H9 (cell line): ENCODE results near the gene MRPS31. TPM values are rescaled to one million over a fixed set of nuclear protein-coding genes. Genes with fewer than 3 reads are reported as not detected.

Source experiments
- DNase-seq: peaks from one replicate; pipeline ENCODE4 v3.0.0-alpha.2; 2017
- H2AFZ ChIP-seq: one replicate; pipeline ENCODE4 v1.6.1; 2013; ENCODE audit warnings: mild to moderate bottlenecking, low read length, control low read depth, moderate library complexity
- H2AK5ac ChIP-seq: 2 replicates; pipeline ENCODE4 v1.6.1; 2013; ENCODE audit warnings: low read length, control low read depth, mixed read lengths; ENCODE audit not compliant: insufficient read length
- H2BK120ac ChIP-seq: one replicate; pipeline ENCODE4 v1.6.1; 2013; ENCODE audit warnings: low read depth, mild to moderate bottlenecking, low read length, control low read depth, inconsistent platforms; ENCODE audit not compliant: poor library complexity, severe bottlenecking
- H2BK12ac ChIP-seq: 2 replicates; pipeline ENCODE4 v1.6.1; 2013; ENCODE audit warnings: low read length, control low read depth, mixed read lengths, low read depth; ENCODE audit not compliant: insufficient read length
- H2BK15ac ChIP-seq: 2 replicates; pipeline ENCODE4 v1.6.1; 2013; ENCODE audit warnings: low read depth, low read length, control low read depth
- H2BK20ac ChIP-seq: one replicate; pipeline ENCODE4 v1.6.1; 2013; ENCODE audit warnings: low read depth, mild to moderate bottlenecking, low read length, control low read depth, inconsistent platforms; ENCODE audit not compliant: poor library complexity, severe bottlenecking
- H2BK5ac ChIP-seq: 2 replicates; pipeline ENCODE4 v1.6.1; 2013; ENCODE audit warnings: low read length, control low read depth, mixed read lengths; ENCODE audit not compliant: insufficient read length
- H3K14ac ChIP-seq: 2 replicates; pipeline ENCODE4 v1.6.1; 2013; ENCODE audit warnings: low read length, control low read depth; ENCODE audit not compliant: insufficient read depth
- H3K18ac ChIP-seq: 2 replicates; pipeline ENCODE4 v1.6.1; 2013; ENCODE audit warnings: low read depth, mild to moderate bottlenecking, mixed read lengths, low read length, control low read depth; ENCODE audit not compliant: insufficient read length
- H3K23ac ChIP-seq: 2 replicates; pipeline ENCODE4 v1.6.1; 2013; ENCODE audit warnings: low read length, control low read depth, mixed read lengths, low read depth; ENCODE audit not compliant: insufficient read length
- H3K23me2 ChIP-seq: 2 replicates; pipeline ENCODE4 v1.6.1; 2013; ENCODE audit warnings: low read depth, mild to moderate bottlenecking, mixed read lengths, low read length, control low read depth; ENCODE audit not compliant: insufficient read length, poor library complexity, severe bottlenecking
- H3K27ac ChIP-seq: 2 replicates; pipeline ENCODE4 v1.5.1; 2013; ENCODE audit warnings: low read length, control low read depth, mixed read lengths, low read depth; ENCODE audit not compliant: insufficient read length
- H3K27me3 ChIP-seq: 2 replicates; pipeline ENCODE4 v1.6.1; 2013; ENCODE audit warnings: low read length, control low read depth, inconsistent platforms; ENCODE audit not compliant: insufficient read depth
- H3K4ac ChIP-seq: 2 replicates; pipeline ENCODE4 v1.6.1; 2013; ENCODE audit warnings: low read depth, mild to moderate bottlenecking, control low read depth, inconsistent platforms, low read length, moderate library complexity
- H3K4me1 ChIP-seq: 2 replicates; pipeline ENCODE4 v1.6.1; 2013; ENCODE audit warnings: low read length, control low read depth, inconsistent platforms; ENCODE audit not compliant: insufficient read depth
- H3K4me2 ChIP-seq: 2 replicates; pipeline ENCODE4 v1.6.1; 2013; ENCODE audit warnings: low read length, control low read depth, mixed read lengths; ENCODE audit not compliant: insufficient read length, insufficient read depth
- H3K56ac ChIP-seq: 2 replicates; pipeline ENCODE4 v1.6.1; 2013; ENCODE audit warnings: low read depth, mild to moderate bottlenecking, mixed read lengths, low read length, control low read depth; ENCODE audit not compliant: insufficient read length
- H3K79me1 ChIP-seq: 2 replicates; pipeline ENCODE4 v1.6.1; 2013; ENCODE audit warnings: low read depth, mild to moderate bottlenecking, moderate library complexity, low read length, control low read depth, inconsistent platforms; ENCODE audit not compliant: insufficient read depth, poor library complexity, severe bottlenecking
- H3K79me2 ChIP-seq: 2 replicates; pipeline ENCODE4 v1.6.1; 2013; ENCODE audit warnings: low read length, control low read depth, inconsistent platforms; ENCODE audit not compliant: insufficient read depth
- H3K9ac ChIP-seq: 2 replicates; pipeline ENCODE4 v1.6.1; 2013; ENCODE audit warnings: low read length, control low read depth, mixed read lengths; ENCODE audit not compliant: insufficient read length; ENCODE audit errors: extremely low read depth
- H3K9me3 ChIP-seq: one replicate; pipeline ENCODE4 v1.6.1; 2013; ENCODE audit warnings: low read depth, low read length, inconsistent platforms; ENCODE audit not compliant: control insufficient read depth
- H3T11ph ChIP-seq: one replicate; pipeline ENCODE4 v1.6.1; 2013; ENCODE audit warnings: mild to moderate bottlenecking, low read length, control low read depth, inconsistent platforms
- H4K20me1 ChIP-seq: one replicate; pipeline ENCODE4 v1.6.1; 2013; ENCODE audit not compliant: control insufficient read depth, insufficient read length, insufficient read depth
- H4K5ac ChIP-seq: 2 replicates; pipeline ENCODE4 v1.6.1; 2013; ENCODE audit warnings: low read depth, mild to moderate bottlenecking, mixed read lengths, low read length, control low read depth; ENCODE audit not compliant: insufficient read length
- H4K8ac ChIP-seq: replicated peaks from 2 replicates; pipeline ENCODE4 v1.6.1; 2013; ENCODE audit warnings: low read length, control low read depth, mixed read lengths, low read depth; ENCODE audit not compliant: insufficient read length
- H4K91ac ChIP-seq: 2 replicates; pipeline ENCODE4 v1.6.1; 2013; ENCODE audit warnings: low read depth, mild to moderate bottlenecking, moderate library complexity, mixed read lengths, low read length, control low read depth; ENCODE audit not compliant: insufficient read length
- H3K27ac Mint-ChIP-seq, 3 experiments: 2 replicates in 2 of 3; 3 replicates in 1 of 3; pipeline ENCODE4 v1.8.0; 2020 to 2021; ENCODE audit warnings: mixed read lengths in 3 of 3, mild to moderate bottlenecking in 1 of 3, moderate library complexity in 1 of 3
- H3K27me3 Mint-ChIP-seq: 2 replicates; pipeline ENCODE4 v1.8.0; 2021; ENCODE audit warnings: low read depth, mild to moderate bottlenecking, moderate library complexity, mixed read lengths
- H3K36me3 Mint-ChIP-seq, 3 experiments: 2 replicates in 2 of 3; 3 replicates in 1 of 3; pipeline ENCODE4 v1.8.0; 2020 to 2021; ENCODE audit warnings: low read depth in 3 of 3, mixed read lengths in 3 of 3; ENCODE audit not compliant: insufficient read depth in 1 of 3
- H3K4me1 Mint-ChIP-seq, 2 experiments: 2 replicates each; pipeline ENCODE4 v1.8.0; 2020; ENCODE audit warnings: mixed read lengths in 2 of 2
- H3K4me3 Mint-ChIP-seq, 2 experiments: 2 replicates in 1 of 2; 3 replicates in 1 of 2; pipeline ENCODE4 v1.8.0; 2020 to 2021; ENCODE audit warnings: mild to moderate bottlenecking in 2 of 2, mixed read lengths in 2 of 2, moderate library complexity in 1 of 2
- H3K9me3 Mint-ChIP-seq, 2 experiments: 2 replicates in 1 of 2; 3 replicates in 1 of 2; pipeline ENCODE4 v1.8.0; 2020; ENCODE audit warnings: mild to moderate bottlenecking in 2 of 2, mixed read lengths in 2 of 2, moderate library complexity in 1 of 2
- CTCF ChIP-seq: fragments of 200-600 bp; sonication (generic); conservative IDR thresholded peaks from 3 replicates; pipeline ENCODE4 v1.8.0; 2021; ENCODE audit warnings: antibody characterized with exemption, mild to moderate bottlenecking
- WGBS: extraction: QIAGEN DNeasy Blood & Tissue Kit; methylation state at CpG from one replicate; pipeline ENCODE4 v1.1.7; 2013; ENCODE audit warnings: missing lambda C conversion rate, low lambda C conversion rate, mixed read lengths; ENCODE audit not compliant: insufficient read length; ENCODE audit errors: extremely low coverage; 5-methylcytosine and 5-hydroxymethylcytosine counted together
- total RNA-seq: library from RNA; stranded (reverse); gene quantifications from 2 replicates; pipeline ENCODE4 v1.2.1, GENCODE V29; 2021

Gene MRPS31
- total RNA-seq, 1 experiment from 2014 or later: 27.3 TPM

- Histone ChIP-seq H2BK5ac (no peak overlapping the region), H4K20me1 (no peaks in the 10 kb centered on the region), H3K4ac (no peak overlapping the region), H3K23ac (no peak overlapping the region), H3K27ac (no peak overlapping the region), H2AFZ (no peak overlapping the region), H4K91ac (no peak overlapping the region), H2BK15ac (no peak overlapping the region), H3K18ac (no peak overlapping the region), H3K27me3 (no peaks in the 10 kb centered on the region), H2BK12ac (no peak overlapping the region), H3K14ac (no peak overlapping the region), H3K9ac (no peak overlapping the region), H3K79me1 (no peaks in the 10 kb centered on the region), H3K56ac (no peak overlapping the region), H3K23me2 (no peaks in the 10 kb centered on the region), H4K5ac (no peak overlapping the region), H4K8ac (no peak overlapping the region), H2BK20ac (no peak overlapping the region), H3K4me2 (no peak overlapping the region), H3K79me2 (no peaks in the 10 kb centered on the region), H3K4me1 (no peaks in the 10 kb centered on the region), H3T11ph (no peak overlapping the region), H2BK120ac (no peak overlapping the region), H2AK5ac (no peak overlapping the region), H3K9me3 (no peaks in the 10 kb centered on the region)
- Mint-ChIP-seq H3K27ac (no peak overlapping the region), H3K36me3 (peaks cover 14 to 46% (median 40%) of the 10 kb centered on the region in 3 experiments; a peak in 6 of 7 replicates), H3K4me1 (no peaks in the 10 kb centered on the region), H3K9me3 (no peaks in the 10 kb centered on the region), H3K27me3 (no peaks in the 10 kb centered on the region), H3K4me3 (no peak overlapping the region; a peak in 1 of 5 replicates)
- DNase-seq: no peak
- no peak for TF ChIP-seq CTCF
- no CpG with 5 or more reads among the region's 1 CpG for WGBS
Observed at GRCh38 chr13:40756042-40756441, 14.9 kb downstream of the MRPS31 start.
